ENCODE data around the gene YPEL1. TPM values are rescaled to one million over a fixed set of nuclear protein-coding genes. Genes with fewer than 3 reads are reported as not detected.
"Not testable (repeated sequence)": the region's sequence is repeated elsewhere in the genome, so short reads cannot be mapped to it uniquely, and the experiment has no call there.

The YPEL1 gene
- total RNA-seq, 1 donor from 2014 or later = 3.2 TPM

- DNase-seq (no peak), ATAC-seq (no peak)
- intact Hi-C loops (cut with micrococcal nuclease) = no loop called here
Measured at GRCh38 chr22:21688706-21689381, 46.8 kb downstream of the YPEL1 start.

- DNase-seq (no peak), ATAC-seq (no peak)
- intact Hi-C loops (cut with micrococcal nuclease) = no loop called here
Measured at GRCh38 chr22:21688341-21688705, 47.3 kb downstream of the YPEL1 start.

GRCh38 chr22:21687685-21688259, 47.8 kb downstream of the YPEL1 start:
- ATAC-seq = no peak
- DNase-seq = no peak
- intact Hi-C loops (cut with micrococcal nuclease) = no loop called here

GRCh38 chr22:21686634-21687393, 48.8 kb downstream of the YPEL1 start:
- intact Hi-C loops (cut with micrococcal nuclease) = no loop called here
- ATAC-seq = no peak
- no peak for DNase-seq

GRCh38 chr22:21686193-21686608, 49.4 kb downstream of the YPEL1 start:
- no peak for DNase-seq
- intact Hi-C loops (cut with micrococcal nuclease) = no loop called here
- ATAC-seq = no peak

GRCh38 chr22:21685164-21685513, 50.5 kb downstream of the YPEL1 start:
- no peak for ATAC-seq
- no peak for DNase-seq
- intact Hi-C loops (cut with micrococcal nuclease) = no loop called here

- DNase-seq = no peak
- intact Hi-C loops (cut with micrococcal nuclease) = no loop called here
- no peak for ATAC-seq
Measured at GRCh38 chr22:21684492-21685163, 51.0 kb downstream of the YPEL1 start.

- DNase-seq (no peak), ATAC-seq (no peak)
- intact Hi-C loops (cut with micrococcal nuclease) = no loop called here
Measured at GRCh38 chr22:21683401-21683811, 52.2 kb downstream of the YPEL1 start.

- ATAC-seq (no peak), DNase-seq (no peak)
- intact Hi-C loops (cut with micrococcal nuclease) = no loop called here
Measured at GRCh38 chr22:21682385-21683175, 53.0 kb downstream of the YPEL1 start.

GRCh38 chr22:21681566-21682370, 53.8 kb downstream of the YPEL1 start:
- ATAC-seq (no peak), DNase-seq (no peak)
- intact Hi-C loops (cut with micrococcal nuclease) = no loop called here

- DNase-seq = no peak
- intact Hi-C loops (cut with micrococcal nuclease) = no loop called here
- no peak for ATAC-seq
Measured at GRCh38 chr22:21680830-21681565, 54.6 kb downstream of the YPEL1 start.

- DNase-seq = no peak
- no peak for ATAC-seq
- intact Hi-C loops (cut with micrococcal nuclease) = no loop called here
Measured at GRCh38 chr22:21679383-21679782, 56.2 kb downstream of the YPEL1 start.

GRCh38 chr22:21678842-21679241, 56.8 kb downstream of the YPEL1 start:
- DNase-seq; ATAC-seq; intact Hi-C loops (cut with micrococcal nuclease): not testable (repeated sequence)

- peak; percentile 17 for ATAC-seq
- intact Hi-C loops (cut with micrococcal nuclease) = no loop called here
- DNase-seq = no peak
Measured at GRCh38 chr22:21677606-21678443, 57.8 kb downstream of the YPEL1 start.

- intact Hi-C loops (cut with micrococcal nuclease) = no loop called here
- DNase-seq (no peak), ATAC-seq (no peak)
Measured at GRCh38 chr22:21674638-21675245, 60.9 kb downstream of the YPEL1 start.

- ATAC-seq = no peak
- intact Hi-C loops (cut with micrococcal nuclease) = no loop called here
- no peak for DNase-seq
Measured at GRCh38 chr22:21673534-21674321, 61.9 kb downstream of the YPEL1 start.
